GM23338 (cell line): ENCODE data around the gene DAB2. TPM values are rescaled to one million over a fixed set of nuclear protein-coding genes. Genes with fewer than 3 reads are reported as not detected.

Experiments used
- ATAC-seq: fragments of 200-7000 bp; cut with Tn5 transposase; 3 replicates; pipeline ENCODE4 v1.9.1; 2020
- DNase-seq: peaks from one replicate; pipeline ENCODE4 v3.0.0-alpha.2; 2015; ENCODE audit warnings: low spot score
- H2AFZ ChIP-seq: fragments of 200-600 bp; sonication (generic); 2 replicates; pipeline ENCODE4 v1.8.0; 2016; ENCODE audit warnings: antibody characterized with exemption, mild to moderate bottlenecking, moderate library complexity
- H3F3A ChIP-seq: fragments of 200-600 bp; sonication (generic); replicated peaks from 2 replicates; pipeline ENCODE4 v1.8.0; 2017; ENCODE audit warnings: antibody characterized with exemption, mixed run types, low read depth
- H3K27ac ChIP-seq: fragments of 200-600 bp; sonication (generic); 2 replicates; pipeline ENCODE4 v1.6.1; 2016; ENCODE audit warnings: low read depth
- H3K27me3 ChIP-seq: fragments of 200-600 bp; sonication (generic); 2 replicates; pipeline ENCODE4 v1.8.0; 2016; ENCODE audit warnings: mild to moderate bottlenecking, mixed run types, moderate library complexity; ENCODE audit not compliant: insufficient read depth
- H3K36me3 ChIP-seq: fragments of 200-600 bp; sonication (generic); 2 replicates; pipeline ENCODE4 v1.8.0; 2016; ENCODE audit warnings: mild to moderate bottlenecking; ENCODE audit not compliant: insufficient read depth
- H3K4me1 ChIP-seq: fragments of 200-600 bp; sonication (generic); 2 replicates; pipeline ENCODE4 v1.8.0; 2016; ENCODE audit warnings: mild to moderate bottlenecking, moderate library complexity; ENCODE audit not compliant: insufficient read depth
- H3K4me2 ChIP-seq: fragments of 200-600 bp; sonication (generic); 2 replicates; pipeline ENCODE4 v1.7.1; 2017; ENCODE audit warnings: mixed run types
- H3K4me3 ChIP-seq: fragments of 200-600 bp; sonication (generic); 2 replicates; pipeline ENCODE4 v1.6.1; 2016; ENCODE audit warnings: mixed run types
- H3K79me2 ChIP-seq: fragments of 200-600 bp; sonication (generic); replicated peaks from 2 replicates; pipeline ENCODE4 v1.8.0; 2017; ENCODE audit warnings: mild to moderate bottlenecking; ENCODE audit not compliant: insufficient read depth
- H3K9me2 ChIP-seq: fragments of 200-600 bp; sonication (generic); 2 replicates; pipeline ENCODE4 v1.8.0; 2017; ENCODE audit not compliant: insufficient read depth
- H4K20me1 ChIP-seq: fragments of 200-600 bp; sonication (generic); replicated peaks from 2 replicates; pipeline ENCODE4 v1.8.0; 2017; ENCODE audit warnings: mild to moderate bottlenecking; ENCODE audit not compliant: insufficient read depth
- H3K27ac Mint-ChIP-seq: 2 replicates; pipeline ENCODE4 v1.8.0; 2020; ENCODE audit warnings: inconsistent platforms, mild to moderate bottlenecking, moderate library complexity, mixed read lengths
- H3K27me3 Mint-ChIP-seq: 3 replicates; pipeline ENCODE4 v1.8.0; 2022; ENCODE audit warnings: low read depth, mild to moderate bottlenecking, moderate library complexity, mixed read lengths, inconsistent platforms; ENCODE audit not compliant: insufficient read depth, poor library complexity
- H3K36me3 Mint-ChIP-seq: 3 replicates; pipeline ENCODE4 v1.8.0; 2021; ENCODE audit warnings: low read depth, mild to moderate bottlenecking, inconsistent platforms, moderate library complexity, mixed read lengths
- H3K4me1 Mint-ChIP-seq: 3 replicates; pipeline ENCODE4 v1.8.0; 2020; ENCODE audit warnings: mild to moderate bottlenecking, inconsistent platforms, mixed read lengths
- H3K4me3 Mint-ChIP-seq: 3 replicates; pipeline ENCODE4 v1.8.0; 2021; ENCODE audit warnings: moderate library complexity, mild to moderate bottlenecking, inconsistent platforms, mixed read lengths
- H3K9me3 Mint-ChIP-seq: 3 replicates; pipeline ENCODE4 v1.8.0; 2020; ENCODE audit warnings: moderate library complexity, mild to moderate bottlenecking, inconsistent platforms, mixed read lengths
- CREB1 ChIP-seq: fragments of 250-450 bp; sonication (Bioruptor Pico); IDR thresholded peaks from 2 replicates; pipeline ENCODE4 v1.5.0; 2020; ENCODE audit warnings: low read depth, mild to moderate bottlenecking, moderate library complexity
- ETS1 ChIP-seq: IDR thresholded peaks from 2 replicates; pipeline ENCODE4 v1.6.1; 2016; ENCODE audit warnings: antibody characterized with exemption
- EZH2 ChIP-seq: fragments of 200-600 bp; sonication (generic); IDR thresholded peaks from one replicate; pipeline ENCODE4 v1.8.0; 2017; ENCODE audit warnings: antibody characterized with exemption, mild to moderate bottlenecking, low read depth; ENCODE audit not compliant: unreplicated experiment
- JUNB ChIP-seq: IDR thresholded peaks from one replicate; pipeline ENCODE4 v1.6.1; 2016; ENCODE audit warnings: antibody characterized with exemption; ENCODE audit not compliant: unreplicated experiment
- STAT1 ChIP-seq: IDR thresholded peaks from one replicate; pipeline ENCODE4 v1.6.1; 2016; ENCODE audit warnings: antibody characterized with exemption; ENCODE audit not compliant: unreplicated experiment
- ZNF331 ChIP-seq: fragments of 250-450 bp; sonication (Bioruptor Pico); IDR thresholded peaks from 2 replicates; pipeline ENCODE4 v1.5.0; 2020; ENCODE audit warnings: low read depth, mild to moderate bottlenecking, moderate library complexity
- ZNF462 ChIP-seq: fragments of 250-450 bp; sonication (Bioruptor Pico); IDR thresholded peaks from 2 replicates; pipeline ENCODE4 v1.5.0; 2020; ENCODE audit warnings: mild to moderate bottlenecking, moderate library complexity
- polyA plus RNA-seq: library from polyadenylated mRNA; unstranded; fragments of >200 nt; fragmentation: Nextera tagmentation; extraction: Ambion mirVana; gene quantifications from 2 replicates; pipeline ENCODE4 v1.2.1, GENCODE V29; 2016
- total RNA-seq: library from RNA; depleted of rRNA; stranded (reverse); fragments of >200 nt; shearing (Covaris generic); gene quantifications from 2 replicates; pipeline ENCODE4 v1.2.3, GENCODE V29; 2014

Gene DAB2
- total and polyA plus RNA-seq, 2 experiments from 2014 or later: 6.4 to 8.4 TPM

- Histone ChIP-seq H3K4me1 (no peaks in the 10 kb centered on the region), H3K4me2 (no peak overlapping the region), H3K79me2 (no peaks in the 10 kb centered on the region), H2AFZ (no peak overlapping the region; the same call in 1 of the 2 replicates), H3K27me3 (no peaks in the 10 kb centered on the region), H3K27ac (no peak overlapping the region), H3F3A (no peaks in the 10 kb centered on the region), H3K9me2 (peaks cover 9% of the 10 kb centered on the region; the same call in 1 of the 2 replicates), H3K36me3 (no peaks in the 10 kb centered on the region), H4K20me1 (no peaks in the 10 kb centered on the region), H3K4me3 (no peak overlapping the region)
- no peak overlapping the region for H3K4me3 Mint-ChIP-seq
- TF ChIP-seq ZNF331: no peak
- TF ChIP-seq EZH2: no peak
- no peak for TF ChIP-seq JUNB
- TF ChIP-seq STAT1: no peak
- TF ChIP-seq CREB1 (CRISPR knock-in tag): no peak
- TF ChIP-seq ETS1: no peak
- no peak for TF ChIP-seq ZNF462 (CRISPR knock-in tag)
- DNase-seq: no peak
- H3K27ac Mint-ChIP-seq: no peak overlapping the region
- H3K36me3 Mint-ChIP-seq: no peaks in the 10 kb centered on the region
- ATAC-seq: no peak
- no peaks in the 10 kb centered on the region for H3K27me3 Mint-ChIP-seq
- no peaks in the 10 kb centered on the region for H3K9me3 Mint-ChIP-seq
- H3K4me1 Mint-ChIP-seq: no peaks in the 10 kb centered on the region; the same call in 2 of the 3 replicates
Measured at GRCh38 chr5:39469777-39470415, 45.1 kb upstream of the DAB2 start.
